ENCODE data around the gene RAC3.

DNA sequence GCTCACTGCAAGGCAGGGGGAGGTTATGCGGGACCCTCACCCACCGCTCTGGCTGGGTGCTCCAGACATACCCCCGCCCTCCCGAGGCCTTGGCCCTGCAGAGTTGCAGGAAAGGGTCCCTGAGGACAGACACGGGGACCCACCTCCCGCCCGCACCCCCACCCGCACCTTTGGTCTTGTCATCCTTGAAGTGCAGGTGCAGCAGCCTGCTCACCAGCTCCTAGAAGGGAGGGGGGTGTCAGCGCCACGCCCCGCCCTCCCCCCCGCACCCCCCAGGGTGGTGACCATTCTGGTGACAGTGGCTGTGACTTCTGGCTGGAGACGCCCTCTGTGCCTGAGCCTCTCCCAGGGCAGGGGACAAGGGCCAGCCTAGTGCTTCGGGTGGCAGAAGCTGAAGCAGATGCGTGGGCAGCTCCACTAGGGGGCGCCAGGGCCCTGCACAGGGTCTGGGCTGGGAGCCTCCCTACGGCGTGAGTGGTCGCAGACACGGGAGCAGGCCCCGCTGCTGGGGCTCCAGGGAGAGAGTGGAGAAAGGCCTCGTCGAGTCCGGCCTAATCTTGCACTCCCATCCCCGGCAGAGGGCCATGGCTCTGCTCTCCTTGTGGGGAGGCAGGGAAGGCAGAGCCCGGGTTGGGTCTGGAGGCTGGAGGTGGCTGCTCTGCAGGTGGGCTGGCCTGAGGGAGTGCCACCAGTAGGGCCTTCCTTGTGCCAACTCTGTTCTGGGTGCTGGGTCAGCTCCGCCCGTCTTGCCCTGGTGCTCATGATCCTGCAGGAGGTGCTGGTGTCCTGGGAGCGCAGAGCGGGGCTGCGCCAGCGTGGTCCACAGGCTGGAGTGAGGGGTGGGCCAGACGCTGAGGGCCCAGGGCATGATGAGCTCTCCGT is 11.5 kb upstream of the RAC3 start:
- TF ChIP-seq CTCF (conservative IDR thresholded peaks at IDR 0.05; ENCODE audit: low read depth, low read length) (peak; percentile 90), EZH2 (IDR thresholded peaks at IDR 0.05; ENCODE audit: borderline replicate concordance, low read depth, low read length, poor library complexity, severe bottlenecking) (no peak)
